Measurements from ENCODE around the gene RBM44. TPM values are rescaled to one million over a fixed set of nuclear protein-coding genes. Genes with fewer than 3 reads are reported as not detected.

RBM44 gene
- total RNA-seq, 1 donor from 2014 or later: 0.44 TPM

- H3K4me1 Mint-ChIP-seq (ENCODE audit: unreplicated experiment): no peaks in the 10 kb centered on the region
Observed at GRCh38 chr2:237824085-237824484, 25.5 kb downstream of the RBM44 start.

GRCh38 chr2:237827421-237827987, 28.9 kb downstream of the RBM44 start:
- no peak for TF ChIP-seq CTCF (IDR thresholded peaks at IDR 0.05; ENCODE audit: unreplicated experiment)
- H3K9me3 Mint-ChIP-seq (ENCODE audit: unreplicated experiment): no peaks in the 10 kb centered on the region
- no peak overlapping the region for H3K4me3 Mint-ChIP-seq (ENCODE audit: unreplicated experiment)
- H3K4me1 Mint-ChIP-seq (ENCODE audit: unreplicated experiment): peaks cover 8% of the 10 kb centered on the region
- no peak overlapping the region for H3K27ac Mint-ChIP-seq (ENCODE audit: unreplicated experiment)
- peaks cover 3% of the 10 kb centered on the region for H3K27me3 Mint-ChIP-seq (ENCODE audit: unreplicated experiment)
- no peak for DNase-seq (ENCODE audit: low spot score)
- no peaks in the 10 kb centered on the region for H3K36me3 Mint-ChIP-seq (ENCODE audit: low read depth, unreplicated experiment)

More at GRCh38 chr2:237824085-237824484, 25.5 kb downstream of the RBM44 start:
- no peak for TF ChIP-seq CTCF (IDR thresholded peaks at IDR 0.05; ENCODE audit: unreplicated experiment)
- H3K36me3 Mint-ChIP-seq (ENCODE audit: low read depth, unreplicated experiment): no peaks in the 10 kb centered on the region
- H3K27ac Mint-ChIP-seq (ENCODE audit: unreplicated experiment): no peak overlapping the region
- H3K4me3 Mint-ChIP-seq (ENCODE audit: unreplicated experiment): no peak overlapping the region
- no peak for DNase-seq (ENCODE audit: low spot score)
- no peaks in the 10 kb centered on the region for H3K9me3 Mint-ChIP-seq (ENCODE audit: unreplicated experiment)
- peaks cover 3% of the 10 kb centered on the region for H3K27me3 Mint-ChIP-seq (ENCODE audit: unreplicated experiment)

DNA sequence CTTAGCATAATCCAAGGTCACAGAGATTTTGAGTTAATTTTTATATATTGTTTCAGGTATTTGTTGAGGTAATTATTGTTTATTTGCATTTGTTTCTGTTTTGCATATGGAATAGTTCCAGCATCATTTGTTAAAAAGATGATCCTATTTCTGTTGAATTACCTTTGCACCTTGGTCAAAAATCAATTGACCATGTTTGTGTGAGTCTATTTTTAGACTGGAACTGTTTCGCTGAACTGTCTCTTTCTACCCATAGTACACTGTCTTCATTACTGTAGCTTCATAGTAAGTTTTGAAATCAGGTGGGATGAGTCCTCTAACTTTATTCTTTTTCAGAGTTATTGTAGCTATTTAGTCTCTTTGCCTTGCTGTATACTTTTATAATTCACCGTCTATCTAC, 31.9 kb downstream of the RBM44 start:
- TF ChIP-seq CTCF (IDR thresholded peaks at IDR 0.05; ENCODE audit: unreplicated experiment): no peak
- peaks cover 8% of the 10 kb centered on the region for H3K4me1 Mint-ChIP-seq (ENCODE audit: unreplicated experiment)
- no peak overlapping the region for H3K27ac Mint-ChIP-seq (ENCODE audit: unreplicated experiment)
- H3K36me3 Mint-ChIP-seq (ENCODE audit: low read depth, unreplicated experiment): no peaks in the 10 kb centered on the region
- DNase-seq (ENCODE audit: low spot score): no peak
- no peak overlapping the region for H3K4me3 Mint-ChIP-seq (ENCODE audit: unreplicated experiment)
- no peaks in the 10 kb centered on the region for H3K27me3 Mint-ChIP-seq (ENCODE audit: unreplicated experiment)
- H3K9me3 Mint-ChIP-seq (ENCODE audit: unreplicated experiment): no peaks in the 10 kb centered on the region

- no peaks in the 10 kb centered on the region for H3K27me3 Mint-ChIP-seq (ENCODE audit: unreplicated experiment)
- no peaks in the 10 kb centered on the region for H3K9me3 Mint-ChIP-seq (ENCODE audit: unreplicated experiment)
- H3K36me3 Mint-ChIP-seq (ENCODE audit: low read depth, unreplicated experiment): no peaks in the 10 kb centered on the region
- no peak overlapping the region for H3K27ac Mint-ChIP-seq (ENCODE audit: unreplicated experiment)
- no peak for TF ChIP-seq CTCF (IDR thresholded peaks at IDR 0.05; ENCODE audit: unreplicated experiment)
- no peak for DNase-seq (ENCODE audit: low spot score)
- peaks cover 8% of the 10 kb centered on the region for H3K4me1 Mint-ChIP-seq (ENCODE audit: unreplicated experiment)
- H3K4me3 Mint-ChIP-seq (ENCODE audit: unreplicated experiment): no peak overlapping the region
Observed at GRCh38 chr2:237833546-237833945, 35.0 kb downstream of the RBM44 start.

DNA sequence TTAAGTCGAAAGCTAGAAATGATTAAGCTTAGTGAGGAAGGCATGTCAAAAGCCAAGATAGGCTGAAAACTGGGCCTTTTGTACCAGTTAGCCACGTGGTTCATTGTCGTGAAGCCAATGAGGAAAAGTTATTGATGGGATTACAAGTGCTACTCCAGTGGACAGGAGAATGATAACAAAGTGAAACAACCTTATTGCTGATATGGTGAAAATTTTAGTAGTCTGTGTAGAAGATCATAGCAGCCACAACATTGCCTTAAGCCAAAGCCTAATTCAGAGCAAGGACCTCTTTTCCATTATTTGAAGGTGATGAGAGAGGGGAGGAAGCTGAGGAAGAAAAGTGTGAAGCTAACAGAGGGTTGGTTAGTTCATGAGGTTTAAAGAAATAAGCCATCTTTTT, 36.8 kb downstream of the RBM44 start:
- H3K9me3 Mint-ChIP-seq (ENCODE audit: unreplicated experiment): no peaks in the 10 kb centered on the region
- H3K36me3 Mint-ChIP-seq (ENCODE audit: low read depth, unreplicated experiment): no peaks in the 10 kb centered on the region
- no peak overlapping the region for H3K4me3 Mint-ChIP-seq (ENCODE audit: unreplicated experiment)
- TF ChIP-seq CTCF (IDR thresholded peaks at IDR 0.05; ENCODE audit: unreplicated experiment): no peak
- H3K4me1 Mint-ChIP-seq (ENCODE audit: unreplicated experiment): peaks cover 8% of the 10 kb centered on the region
- H3K27me3 Mint-ChIP-seq (ENCODE audit: unreplicated experiment): no peaks in the 10 kb centered on the region
- no peak for DNase-seq (ENCODE audit: low spot score)
- no peak overlapping the region for H3K27ac Mint-ChIP-seq (ENCODE audit: unreplicated experiment)
